Neural progenitor cell (in vitro differentiated cells): Measurements from ENCODE around the gene NHP2. TPM values are rescaled to one million over a fixed set of nuclear protein-coding genes. Genes with fewer than 3 reads are reported as not detected.

Experiments
- DNase-seq: peaks from one replicate; pipeline ENCODE4 v3.0.0-alpha.2; 2016; ENCODE audit warnings: low spot score
- H2AFZ ChIP-seq: fragments of 200-600 bp; sonication (generic); replicated peaks from 2 replicates; pipeline ENCODE4 v1.6.1; 2016; ENCODE audit warnings: antibody characterized with exemption
- H3F3A ChIP-seq: fragments of 200-600 bp; sonication (generic); 2 replicates; pipeline ENCODE4 v1.6.1; 2016; ENCODE audit warnings: antibody characterized with exemption, low read depth
- H3K27ac ChIP-seq: fragments of 200-600 bp; sonication (generic); 2 replicates; pipeline ENCODE4 v1.5.1; 2016; ENCODE audit warnings: mild to moderate bottlenecking
- H3K27me3 ChIP-seq: fragments of 200-600 bp; sonication (generic); 2 replicates; pipeline ENCODE4 v1.6.1; 2016; ENCODE audit warnings: mild to moderate bottlenecking, moderate library complexity
- H3K36me3 ChIP-seq: fragments of 200-600 bp; sonication (generic); 2 replicates; pipeline ENCODE4 v1.5.1; 2016
- H3K4me1 ChIP-seq: fragments of 200-600 bp; sonication (generic); 2 replicates; pipeline ENCODE4 v1.6.1; 2016; ENCODE audit warnings: mixed run types
- H3K4me2 ChIP-seq: fragments of 200-600 bp; sonication (generic); 2 replicates; pipeline ENCODE4 v1.6.1; 2016
- H3K4me3 ChIP-seq: fragments of 200-600 bp; sonication (generic); 2 replicates; pipeline ENCODE4 v1.5.1; 2016
- H3K79me2 ChIP-seq: fragments of 200-600 bp; sonication (generic); 2 replicates; pipeline ENCODE4 v1.6.1; 2016; ENCODE audit warnings: low read depth
- H3K9ac ChIP-seq: fragments of 200-600 bp; sonication (generic); 2 replicates; pipeline ENCODE4 v1.6.1; 2016
- H3K9me3 ChIP-seq: fragments of 200-600 bp; sonication (generic); 2 replicates; pipeline ENCODE4 v1.5.1; 2016; ENCODE audit warnings: low read depth
- H4K20me1 ChIP-seq: fragments of 200-600 bp; sonication (generic); 2 replicates; pipeline ENCODE4 v1.6.1; 2016; ENCODE audit warnings: low read depth
- H3K27ac Mint-ChIP-seq: 3 replicates; pipeline ENCODE4 v1.8.0; 2021; ENCODE audit warnings: mixed read lengths
- H3K27me3 Mint-ChIP-seq: 2 replicates; pipeline ENCODE4 v1.8.0; 2022; ENCODE audit warnings: low read depth, mild to moderate bottlenecking, inconsistent platforms, moderate library complexity, mixed read lengths; ENCODE audit not compliant: insufficient read depth
- H3K36me3 Mint-ChIP-seq: 3 replicates; pipeline ENCODE4 v1.8.0; 2021; ENCODE audit warnings: mixed read lengths
- H3K4me1 Mint-ChIP-seq: 3 replicates; pipeline ENCODE4 v1.8.0; 2021; ENCODE audit warnings: mixed read lengths
- H3K4me3 Mint-ChIP-seq: 3 replicates; pipeline ENCODE4 v1.8.0; 2021; ENCODE audit warnings: mild to moderate bottlenecking, moderate library complexity, mixed read lengths
- H3K9me3 Mint-ChIP-seq: 3 replicates; pipeline ENCODE4 v1.8.0; 2020; ENCODE audit warnings: mixed read lengths
- CTCF ChIP-seq: fragments of 200-600 bp; sonication (generic); IDR thresholded peaks from 2 replicates; pipeline ENCODE4 v1.5.1; 2017; ENCODE audit warnings: antibody characterized with exemption, mild to moderate bottlenecking
- EZH2 ChIP-seq: fragments of 200-600 bp; sonication (generic); IDR thresholded peaks from 2 replicates; pipeline ENCODE4 v1.6.1; 2017; ENCODE audit warnings: antibody characterized with exemption, mild to moderate bottlenecking, moderate library complexity
- EZH2phosphoT487 ChIP-seq: fragments of 200-600 bp; sonication (generic); IDR thresholded peaks from 2 replicates; pipeline ENCODE4 v1.6.1; 2017; ENCODE audit warnings: antibody characterized with exemption
- total RNA-seq: library from RNA; depleted of rRNA; stranded (reverse); fragments of >200 nt; gene quantifications from 2 replicates; pipeline ENCODE4 v1.2.3, GENCODE V29; 2015; ENCODE audit warnings: low replicate concordance

The NHP2 gene
- total RNA-seq, 1 donor from 2014 or later: 357 TPM

GRCh38 chr5:178160176-178160575 lies 6.5 kb upstream of the NHP2 start:
- Histone ChIP-seq H2AFZ (no peak overlapping the region), H3F3A (no peaks in the 10 kb centered on the region), H3K4me3 (no peak overlapping the region), H4K20me1 (no peaks in the 10 kb centered on the region), H3K9me3 (no peaks in the 10 kb centered on the region), H3K79me2 (no peaks in the 10 kb centered on the region), H3K9ac (no peak overlapping the region), H3K27ac (no peak overlapping the region), H3K4me1 (no peaks in the 10 kb centered on the region), H3K4me2 (no peak overlapping the region), H3K36me3 (no peaks in the 10 kb centered on the region), H3K27me3 (peaks cover 18% of the 10 kb centered on the region)
- no peak overlapping the region for H3K4me3 Mint-ChIP-seq
- no peak for TF ChIP-seq EZH2phosphoT487
- TF ChIP-seq EZH2: no peak
- H3K27me3 Mint-ChIP-seq: peaks cover 7% of the 10 kb centered on the region
- H3K27ac Mint-ChIP-seq: no peak overlapping the region
- H3K4me1 Mint-ChIP-seq: peaks cover 12% of the 10 kb centered on the region
- DNase-seq: no peak
- H3K36me3 Mint-ChIP-seq: no peaks in the 10 kb centered on the region
- no peaks in the 10 kb centered on the region for H3K9me3 Mint-ChIP-seq

GRCh38 chr5:178155065-178155464 lies 1.4 kb upstream of the NHP2 start:
- Mint-ChIP-seq H3K9me3 (no peaks in the 10 kb centered on the region), H3K27me3 (peaks cover 2% of the 10 kb centered on the region), H3K27ac (no peak overlapping the region), H3K4me3 (no peak overlapping the region), H3K4me1 (peaks cover 17% of the 10 kb centered on the region), H3K36me3 (peaks cover 10% of the 10 kb centered on the region)
- Histone ChIP-seq H3K4me1 (peaks cover 4% of the 10 kb centered on the region), H2AFZ (no peak overlapping the region), H3K9ac (no peak overlapping the region), H3K27me3 (no peaks in the 10 kb centered on the region), H3K79me2 (peaks cover 20% of the 10 kb centered on the region), H3K4me2 (no peak overlapping the region), H3K36me3 (no peaks in the 10 kb centered on the region), H3K27ac (no peak overlapping the region), H3F3A (peaks cover 9% of the 10 kb centered on the region), H4K20me1 (peaks cover 6% of the 10 kb centered on the region), H3K9me3 (no peaks in the 10 kb centered on the region), H3K4me3 (no peak overlapping the region)
- no peak for DNase-seq
- TF ChIP-seq EZH2phosphoT487 (no peak), CTCF (no peak), EZH2 (no peak)

GRCh38 chr5:178152491-178153444 lies 917 bp downstream of the NHP2 start:
- H3K9me3 Mint-ChIP-seq: no peaks in the 10 kb centered on the region
- no peak overlapping the region for H3K27ac Mint-ChIP-seq
- peaks cover 4% of the 10 kb centered on the region for H3K4me1 ChIP-seq
- TF ChIP-seq EZH2 (no peak), EZH2phosphoT487 (no peak), CTCF (no peak)
- H3K4me1 Mint-ChIP-seq: peaks cover 17% of the 10 kb centered on the region
- no peak overlapping the region for H3K27ac ChIP-seq
- no peak overlapping the region for H2AFZ ChIP-seq
- no peaks in the 10 kb centered on the region for H3K27me3 ChIP-seq
- H3F3A ChIP-seq: peaks cover 14% of the 10 kb centered on the region
- peak overlapping the region; percentile 83 for H3K4me3 ChIP-seq
- H3K4me2 ChIP-seq: peak overlapping the region; percentile 87
- no peaks in the 10 kb centered on the region for H3K9me3 ChIP-seq
- peak overlapping the region; percentile 96 for H3K4me3 Mint-ChIP-seq
- peak overlapping the region; percentile 75 for H3K9ac ChIP-seq
- no peaks in the 10 kb centered on the region for H3K36me3 ChIP-seq
- peaks cover 20% of the 10 kb centered on the region for H3K79me2 ChIP-seq
- peak; percentile 55 for DNase-seq
- H3K27me3 Mint-ChIP-seq: peaks cover 4% of the 10 kb centered on the region
- peaks cover 10% of the 10 kb centered on the region for H4K20me1 ChIP-seq
- H3K36me3 Mint-ChIP-seq: peaks cover 19% of the 10 kb centered on the region
